B cell (primary cell): Measurements from ENCODE around the gene MPPED2. TPM values are rescaled to one million over a fixed set of nuclear protein-coding genes. Genes with fewer than 3 reads are reported as not detected.

Source experiments
- ATAC-seq: fragments of 200-7000 bp; cut with Tn5 transposase; one replicate; pipeline ENCODE4 v1.10.0; 2021; ENCODE audit warnings: low read depth, mild to moderate bottlenecking, moderate number of reproducible peaks, moderate library complexity
- CTCF ChIA-PET: fragments of 350-600 bp; sonication (Branson Sonifier 250); formaldehyde crosslinking; loops from one replicate; lab custom pipeline; 2021; ENCODE audit warnings: antibody characterized with exemption, inconsistent platforms; lab: Charles Lee
- POLR2A ChIA-PET: fragments of 350-600 bp; sonication (Branson Sonifier 250); formaldehyde crosslinking; loops from one replicate; lab custom pipeline; 2021; ENCODE audit warnings: antibody characterized with exemption; lab: Charles Lee
- DNase-seq: peaks from one replicate; pipeline ENCODE4 v3.0.0; 2013
- H2AFZ ChIP-seq: 2 replicates; pipeline ENCODE4 v1.6.1; 2012; ENCODE audit warnings: mild to moderate bottlenecking, low read depth, low read length; ENCODE audit not compliant: insufficient read depth, poor library complexity, severe bottlenecking
- H3K27ac ChIP-seq, 2 donors: 1 replicate in 1 of 2; 2 replicates in 1 of 2; pipeline ENCODE4 v1.5.1; 2012 to 2013; ENCODE audit warnings: low read length in 2 of 2, mild to moderate bottlenecking in 2 of 2, moderate library complexity in 1 of 2
- H3K27me3 ChIP-seq, 4 experiments: fragments of 200-600 bp in 1 of 4; sonication (generic) in 1 of 4; replicated peaks in 1 of 4; 1 replicate in 2 of 4; 2 replicates in 2 of 4; pipeline versions ENCODE4 v1.6.1 to v1.7.0; 2013 to 2016; ENCODE audit warnings: low read length in 3 of 4, mild to moderate bottlenecking in 2 of 4, mixed read lengths in 1 of 4, moderate library complexity in 1 of 4; ENCODE audit not compliant: insufficient read depth in 4 of 4, control insufficient read depth in 3 of 4; ENCODE audit errors: control extremely low read depth in 1 of 4
- H3K36me3 ChIP-seq, 2 experiments: replicated peaks in 1 of 2; 1 replicate in 1 of 2; 2 replicates in 1 of 2; pipeline versions ENCODE4 v1.6.1 to v1.7.1; 2013; ENCODE audit warnings: low read length in 1 of 2; ENCODE audit not compliant: insufficient read depth in 2 of 2, control insufficient read depth in 1 of 2; ENCODE audit errors: control extremely low read depth in 1 of 2, extremely low read depth in 1 of 2
- H3K4me1 ChIP-seq, 2 donors: fragments of 200-600 bp in 1 of 2; sonication (generic) in 1 of 2; 1 replicate in 1 of 2; 2 replicates in 1 of 2; pipeline versions ENCODE4 v1.5.1 to v1.6.1; 2013 to 2017; ENCODE audit warnings: low read length in 2 of 2; ENCODE audit not compliant: control insufficient read depth in 2 of 2, insufficient read depth in 2 of 2
- H3K4me2 ChIP-seq: replicated peaks from 2 replicates; pipeline ENCODE3; 2012; ENCODE audit warnings: mild to moderate bottlenecking, low read depth, low read length; ENCODE audit not compliant: poor library complexity, severe bottlenecking
- H3K4me3 ChIP-seq, 5 experiments: fragments of 200-600 bp in 1 of 5; sonication (generic) in 1 of 5; 1 replicate in 3 of 5; 2 replicates in 2 of 5; pipeline versions ENCODE4 v1.5.1 to v1.7.0; 2011 to 2016; ENCODE audit warnings: low read length in 4 of 5, mild to moderate bottlenecking in 4 of 5, low read depth in 2 of 5, control low read depth in 1 of 5, moderate library complexity in 1 of 5; ENCODE audit not compliant: insufficient read depth in 1 of 5; ENCODE audit errors: control extremely low read depth in 1 of 5, extremely low read depth in 1 of 5
- H3K79me2 ChIP-seq: fragments of 200-600 bp; sonication (generic); one replicate; pipeline ENCODE4 v1.6.0; 2016; ENCODE audit warnings: low read length; ENCODE audit not compliant: control insufficient read depth, insufficient read depth
- H3K9ac ChIP-seq: fragments of 200-600 bp; sonication (generic); 2 replicates; pipeline ENCODE4 v1.6.1; 2017; ENCODE audit warnings: mild to moderate bottlenecking, low read length, moderate library complexity
- H3K9me3 ChIP-seq, 3 donors: one replicate each; pipeline versions ENCODE4 v1.6.1 to v1.7.1; 2013; ENCODE audit warnings: low read length in 2 of 3; ENCODE audit not compliant: control insufficient read depth in 2 of 3, insufficient read depth in 1 of 3; ENCODE audit errors: control extremely low read depth in 1 of 3
- H4K20me1 ChIP-seq: 2 replicates; pipeline ENCODE4 v1.6.0; 2012; ENCODE audit warnings: mild to moderate bottlenecking, low read length; ENCODE audit not compliant: insufficient read depth, control insufficient read depth, poor library complexity, severe bottlenecking
- H3K27ac Mint-ChIP-seq: one replicate; pipeline ENCODE4 v1.8.0; 2021; ENCODE audit warnings: mixed read lengths
- H3K27me3 Mint-ChIP-seq: one replicate; pipeline ENCODE4 v1.8.0; 2021; ENCODE audit warnings: mixed read lengths
- H3K4me1 Mint-ChIP-seq: one replicate; pipeline ENCODE4 v1.8.0; 2021; ENCODE audit warnings: mixed read lengths
- H3K4me3 Mint-ChIP-seq: one replicate; pipeline ENCODE4 v1.8.0; 2021; ENCODE audit warnings: mixed read lengths
- H3K9me3 Mint-ChIP-seq: one replicate; pipeline ENCODE4 v1.8.0; 2022; ENCODE audit warnings: mixed read lengths; ENCODE audit not compliant: insufficient read depth
- EZH2 ChIP-seq: IDR thresholded peaks from 2 replicates; pipeline ENCODE4 v1.6.1; 2012; ENCODE audit warnings: borderline replicate concordance, low read depth, mild to moderate bottlenecking, moderate library complexity, low read length; ENCODE audit not compliant: insufficient read depth, poor library complexity, severe bottlenecking
- WGBS: methylation state at CpG from one replicate; pipeline ENCODE4 v1.1.5; 2013; ENCODE audit warnings: missing lambda C conversion rate; ENCODE audit not compliant: insufficient coverage; 5-methylcytosine and 5-hydroxymethylcytosine counted together
- intact Hi-C: fragments of 100-400 bp; cut with micrococcal nuclease; formaldehyde crosslinking; loops from one replicate; pipeline ENCODE4 v1.10.0; 2022
- polyA plus RNA-seq: library from polyadenylated mRNA; depleted of rRNA; stranded (reverse); fragments of >200 nt; gene quantifications from 2 replicates; pipeline ENCODE4 v1.2.3, GENCODE V29; 2012
- total RNA-seq, 2 donors: library from RNA; stranded (reverse); fragments of 120-200 nt in 1 of 2; gene quantifications; 1 replicate in 1 of 2; 2 replicates in 1 of 2; pipeline versions ENCODE4 v1.2.3 to v1.2.4, GENCODE V29; 2013 to 2022
- TF ChIP-seq, protein P1 (sequence below): fragments of 200-600 bp; IDR thresholded peaks from one replicate; pipeline ENCODE4 v1.8.0; 2022; ENCODE audit warnings: antibody characterized with exemption, mild to moderate bottlenecking

MPPED2 gene
- total and polyA plus RNA-seq, 2 donors (not counting 1 experiment from before 2014, with no cell fraction given), result 0.70 to 1.1 TPM

DNA sequence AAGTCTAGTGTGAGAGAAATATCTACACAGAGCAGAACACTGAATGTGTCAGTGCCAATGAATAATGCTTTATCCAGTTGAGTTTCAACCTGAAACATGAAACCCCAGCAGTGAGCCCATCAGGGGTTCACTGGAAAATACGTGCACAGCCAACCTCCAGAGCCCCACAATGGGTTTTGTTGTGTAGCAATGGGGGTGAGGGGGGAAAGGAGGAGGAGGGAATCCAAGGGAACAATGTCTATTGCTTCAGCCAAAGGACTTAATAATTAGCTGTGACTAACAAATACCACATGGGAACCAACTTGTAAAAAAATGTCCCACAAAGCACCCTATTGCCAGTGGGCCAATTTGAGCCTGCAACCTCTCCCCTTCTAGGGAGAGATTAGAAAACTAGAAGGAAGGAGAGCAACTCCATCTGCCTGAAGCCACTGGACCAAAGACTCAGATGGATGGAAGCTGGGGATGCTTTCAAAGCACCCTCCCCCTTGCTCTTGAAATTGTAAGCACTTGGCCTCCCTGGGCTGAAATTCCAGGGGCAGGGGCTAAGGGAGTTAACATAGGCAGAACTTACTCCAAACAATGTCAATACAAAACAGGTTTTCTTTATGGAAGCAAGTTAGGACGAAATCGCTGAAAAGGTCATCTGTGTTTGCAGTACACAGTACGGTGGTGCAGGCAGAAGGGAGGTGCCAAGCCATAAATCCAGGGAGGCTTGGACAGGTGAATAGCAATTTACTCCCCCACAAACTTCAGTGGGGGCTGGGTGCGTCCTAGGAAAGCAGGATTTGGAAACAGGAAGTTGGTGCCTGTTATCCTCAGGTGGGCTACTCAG lies 163.5 kb downstream of the MPPED2 start:
- Histone ChIP-seq H4K20me1 (no peaks in the 10 kb centered on the region), H3K9me3 (no peaks in the 10 kb centered on the region), H3K36me3 (no peaks in the 10 kb centered on the region), H3K4me1 (no peaks in the 10 kb centered on the region), H3K4me2 (no peak overlapping the region), H2AFZ (no peak overlapping the region), H3K79me2 (no peaks in the 10 kb centered on the region), H3K9ac (no peak overlapping the region), H3K27me3 (no peaks in the 10 kb centered on the region), H3K27ac (no peak overlapping the region), H3K4me3 (no peak overlapping the region)
- WGBS, result 43% methylated on average over 1 of the region's 5 CpGs
- Mint-ChIP-seq H3K4me3 (no peak overlapping the region), H3K4me1 (no peaks in the 10 kb centered on the region), H3K9me3 (no peaks in the 10 kb centered on the region), H3K27ac (no peak overlapping the region), H3K27me3 (peaks cover 5% of the 10 kb centered on the region)
- intact Hi-C loops, result no loop called here
- no peak for TF ChIP-seq EZH2
- TF ChIP-seq, protein P1, sequence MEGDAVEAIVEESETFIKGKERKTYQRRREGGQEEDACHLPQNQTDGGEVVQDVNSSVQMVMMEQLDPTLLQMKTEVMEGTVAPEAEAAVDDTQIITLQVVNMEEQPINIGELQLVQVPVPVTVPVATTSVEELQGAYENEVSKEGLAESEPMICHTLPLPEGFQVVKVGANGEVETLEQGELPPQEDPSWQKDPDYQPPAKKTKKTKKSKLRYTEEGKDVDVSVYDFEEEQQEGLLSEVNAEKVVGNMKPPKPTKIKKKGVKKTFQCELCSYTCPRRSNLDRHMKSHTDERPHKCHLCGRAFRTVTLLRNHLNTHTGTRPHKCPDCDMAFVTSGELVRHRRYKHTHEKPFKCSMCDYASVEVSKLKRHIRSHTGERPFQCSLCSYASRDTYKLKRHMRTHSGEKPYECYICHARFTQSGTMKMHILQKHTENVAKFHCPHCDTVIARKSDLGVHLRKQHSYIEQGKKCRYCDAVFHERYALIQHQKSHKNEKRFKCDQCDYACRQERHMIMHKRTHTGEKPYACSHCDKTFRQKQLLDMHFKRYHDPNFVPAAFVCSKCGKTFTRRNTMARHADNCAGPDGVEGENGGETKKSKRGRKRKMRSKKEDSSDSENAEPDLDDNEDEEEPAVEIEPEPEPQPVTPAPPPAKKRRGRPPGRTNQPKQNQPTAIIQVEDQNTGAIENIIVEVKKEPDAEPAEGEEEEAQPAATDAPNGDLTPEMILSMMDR, result no peak
- DNase-seq (no peak), ATAC-seq (no peak)
- ChIA-PET CTCF (interaction anchor here (0.5 kb wide), 1 partner anchor 1758 kb away, joined by 4 read pairs; no protein-coding TSS in a partner anchor), POLR2A (no interaction called here)

DNA sequence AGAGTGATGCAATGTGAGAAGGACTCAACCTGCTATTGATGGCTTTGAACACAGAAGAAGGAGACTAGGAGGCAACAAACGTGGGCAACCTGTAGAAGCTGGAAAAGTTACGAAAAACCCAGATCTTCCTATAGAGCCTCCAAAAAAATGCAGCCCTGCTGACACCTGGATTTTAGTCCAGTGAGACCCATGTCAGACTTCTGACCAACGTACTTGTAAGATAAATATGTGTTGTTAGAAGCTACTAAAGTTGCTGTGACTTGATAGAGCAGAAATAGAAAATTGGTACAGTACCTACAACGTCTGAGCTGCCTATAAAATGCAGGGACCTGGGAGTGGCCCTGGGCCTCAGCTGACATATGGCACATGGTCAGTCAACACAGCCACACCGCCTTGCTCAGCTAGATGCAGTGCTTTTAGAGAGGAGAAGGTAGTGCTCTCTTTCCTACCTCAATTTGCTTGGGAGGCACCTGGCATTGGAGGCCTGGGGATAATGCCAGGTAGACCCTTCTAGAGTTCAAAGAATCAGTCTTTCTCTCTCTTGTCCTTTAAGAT lies 165.8 kb downstream of the MPPED2 start:
- Histone ChIP-seq H3K79me2 (no peaks in the 10 kb centered on the region), H3K9ac (no peak overlapping the region), H2AFZ (no peak overlapping the region), H3K4me3 (no peak overlapping the region), H3K36me3 (no peaks in the 10 kb centered on the region), H3K9me3 (no peaks in the 10 kb centered on the region), H3K27me3 (no peaks in the 10 kb centered on the region), H3K4me2 (no peak overlapping the region), H4K20me1 (no peaks in the 10 kb centered on the region), H3K27ac (no peak overlapping the region), H3K4me1 (no peaks in the 10 kb centered on the region)
- POLR2A ChIA-PET, result no interaction called here
- Mint-ChIP-seq H3K9me3 (no peaks in the 10 kb centered on the region), H3K4me1 (no peaks in the 10 kb centered on the region), H3K27ac (no peak overlapping the region), H3K4me3 (no peak overlapping the region), H3K27me3 (no peaks in the 10 kb centered on the region)
- TF ChIP-seq, protein P1, result no peak
- TF ChIP-seq EZH2, result no peak
- 88% methylated on average over 4 of the region's 5 CpGs for WGBS
- ATAC-seq (no peak), DNase-seq (no peak)
- intact Hi-C loops, result no loop called here
- CTCF ChIA-PET, result no interaction called here
